Hypothalamus (tissue), 51 donors: Measurements from ENCODE around the gene USP24.
A peak's percentile ranks its signal among the peaks of the same experiment; 100 is the strongest.

Experiments
- DNase-seq, 51 donors: peaks; one replicate each; lab custom pipeline; 2025; lab: John Stamatoyannopoulos, UW

Gene USP24

DNA sequence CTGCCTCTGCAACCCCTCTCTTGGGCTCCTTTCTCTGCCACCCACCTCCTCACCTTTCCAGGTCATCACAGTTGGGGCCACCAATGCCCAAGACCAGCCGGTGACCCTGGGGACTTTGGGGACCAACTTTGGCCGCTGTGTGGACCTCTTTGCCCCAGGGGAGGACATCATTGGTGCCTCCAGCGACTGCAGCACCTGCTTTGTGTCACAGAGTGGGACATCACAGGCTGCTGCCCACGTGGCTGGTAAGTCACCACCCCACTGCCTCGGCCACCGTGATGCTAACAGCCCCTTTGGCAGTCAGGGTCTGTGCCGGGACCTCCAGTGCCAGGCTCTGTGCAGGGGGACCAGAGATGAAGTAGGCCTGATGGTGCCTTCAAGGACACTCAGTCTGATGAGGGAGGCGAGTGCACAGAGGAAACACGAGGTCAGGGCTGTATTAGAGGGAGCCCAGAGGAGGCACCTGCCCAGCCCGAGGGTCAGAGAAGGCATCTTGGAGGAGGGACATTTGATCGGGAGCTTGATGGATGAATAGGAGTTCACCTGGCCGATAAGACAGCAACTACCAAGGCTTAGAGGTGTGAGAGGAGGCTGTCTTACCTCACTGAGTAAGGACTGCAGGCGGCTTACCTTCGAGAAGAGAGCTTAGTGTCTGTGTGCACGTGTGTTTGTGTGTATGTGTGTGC lies 157.8 kb downstream of the USP24 start:
- DNase-seq: no peak

DNA sequence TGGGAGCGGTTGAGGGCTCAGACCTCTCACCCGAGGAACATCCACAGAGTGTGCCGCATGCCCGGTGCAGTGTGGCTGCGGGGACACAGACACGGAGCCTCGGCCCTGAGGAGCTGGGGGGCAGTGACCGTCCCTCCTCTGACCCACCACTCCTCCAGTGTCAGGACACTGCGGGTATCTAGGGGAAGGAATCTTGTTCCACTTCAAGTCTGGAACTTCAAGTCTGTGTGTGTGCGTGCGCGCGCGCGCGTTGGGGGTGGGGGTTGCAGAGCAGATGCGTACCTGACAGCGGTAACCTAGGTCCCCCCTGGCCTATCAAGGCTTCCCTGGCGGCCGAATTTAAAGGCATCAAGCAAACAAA lies 158.6 kb downstream of the USP24 start:
- no peak for DNase-seq

DNA sequence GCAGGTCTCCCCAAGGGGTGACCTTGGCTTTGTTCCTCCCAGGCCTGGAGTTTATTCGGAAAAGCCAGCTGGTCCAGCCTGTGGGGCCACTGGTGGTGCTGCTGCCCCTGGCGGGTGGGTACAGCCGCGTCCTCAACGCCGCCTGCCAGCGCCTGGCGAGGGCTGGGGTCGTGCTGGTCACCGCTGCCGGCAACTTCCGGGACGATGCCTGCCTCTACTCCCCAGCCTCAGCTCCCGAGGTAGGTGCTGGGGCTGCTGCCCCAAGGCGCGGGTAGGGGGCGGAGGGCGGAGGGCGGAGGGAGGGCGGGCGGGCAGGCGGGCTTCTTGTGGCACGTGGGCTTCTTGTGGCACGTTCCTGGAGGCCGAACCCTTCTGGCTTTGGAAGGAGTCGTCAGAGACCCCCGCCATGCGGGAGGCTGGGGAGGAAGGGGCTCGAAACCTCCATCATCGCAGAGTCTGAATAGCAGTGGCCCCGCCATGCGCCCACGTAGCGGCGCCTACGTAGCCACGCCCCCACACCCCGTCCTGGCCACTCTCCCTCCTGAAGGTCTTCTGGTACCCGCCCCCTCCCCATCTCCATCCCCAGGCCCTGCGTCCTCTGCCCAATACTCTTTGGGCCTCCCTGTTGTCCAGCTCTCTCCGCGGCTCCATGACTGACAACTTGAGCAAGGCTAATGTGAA lies 159.1 kb downstream of the USP24 start:
- no peak for DNase-seq

DNA sequence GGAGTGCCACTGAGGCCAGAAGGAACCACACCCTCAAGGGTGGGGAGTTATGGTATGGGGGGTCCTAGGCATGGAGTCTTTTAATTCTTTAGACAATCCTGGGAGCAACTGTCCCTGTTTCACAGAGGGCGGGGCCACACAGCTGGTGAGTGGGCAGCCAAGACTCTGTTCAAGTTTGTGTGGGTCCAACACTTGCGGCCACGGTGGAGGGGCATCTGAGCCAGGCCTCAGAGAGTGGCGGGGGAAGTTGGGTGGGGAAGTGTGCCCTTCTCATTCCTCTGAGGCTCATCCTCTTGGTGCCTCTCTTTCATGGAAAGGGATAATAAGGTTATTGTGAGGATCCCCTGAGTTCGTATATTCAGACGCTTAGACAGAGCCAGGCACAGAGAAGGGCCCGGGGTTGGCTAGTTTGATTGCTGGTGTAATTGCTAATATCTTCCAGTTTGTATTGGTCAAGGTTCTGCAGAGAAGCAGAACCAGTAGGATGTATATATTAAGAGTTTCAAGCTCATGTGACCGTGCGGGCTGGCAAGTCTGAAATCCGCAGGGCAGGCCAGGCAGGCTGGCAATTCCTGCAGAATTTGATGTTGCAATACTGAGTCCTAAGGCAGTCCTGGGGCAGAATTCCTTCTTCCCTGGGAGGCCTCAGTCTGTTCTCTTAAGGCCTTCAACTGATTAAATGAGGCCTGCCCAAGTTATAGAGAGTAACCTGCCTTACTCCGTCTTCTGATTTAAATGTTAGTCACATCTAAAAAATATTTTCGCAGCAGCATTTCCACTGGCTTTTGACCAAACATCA lies 159.9 kb downstream of the USP24 start:
- no peak for DNase-seq

DNA sequence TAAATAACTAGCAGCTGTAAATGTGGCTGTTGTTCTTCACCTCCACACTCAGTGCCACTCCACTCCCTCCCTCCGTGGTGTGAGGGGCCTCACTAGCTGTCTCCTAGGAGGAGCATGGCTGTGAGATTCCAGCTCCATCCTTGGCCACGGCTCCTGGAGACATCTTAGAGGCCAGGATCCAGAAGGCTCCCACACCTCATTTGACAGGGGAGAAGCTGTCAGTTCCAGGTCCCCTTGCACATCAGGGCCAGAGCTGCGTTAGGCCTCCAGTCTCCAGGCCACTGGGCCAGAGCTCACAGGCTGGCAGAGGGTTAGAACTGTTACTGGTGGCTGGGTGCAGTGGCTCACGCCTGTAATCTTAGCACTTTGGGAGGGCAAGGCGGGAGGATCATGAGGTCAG lies 160.8 kb downstream of the USP24 start:
- DNase-seq: no peak

DNA sequence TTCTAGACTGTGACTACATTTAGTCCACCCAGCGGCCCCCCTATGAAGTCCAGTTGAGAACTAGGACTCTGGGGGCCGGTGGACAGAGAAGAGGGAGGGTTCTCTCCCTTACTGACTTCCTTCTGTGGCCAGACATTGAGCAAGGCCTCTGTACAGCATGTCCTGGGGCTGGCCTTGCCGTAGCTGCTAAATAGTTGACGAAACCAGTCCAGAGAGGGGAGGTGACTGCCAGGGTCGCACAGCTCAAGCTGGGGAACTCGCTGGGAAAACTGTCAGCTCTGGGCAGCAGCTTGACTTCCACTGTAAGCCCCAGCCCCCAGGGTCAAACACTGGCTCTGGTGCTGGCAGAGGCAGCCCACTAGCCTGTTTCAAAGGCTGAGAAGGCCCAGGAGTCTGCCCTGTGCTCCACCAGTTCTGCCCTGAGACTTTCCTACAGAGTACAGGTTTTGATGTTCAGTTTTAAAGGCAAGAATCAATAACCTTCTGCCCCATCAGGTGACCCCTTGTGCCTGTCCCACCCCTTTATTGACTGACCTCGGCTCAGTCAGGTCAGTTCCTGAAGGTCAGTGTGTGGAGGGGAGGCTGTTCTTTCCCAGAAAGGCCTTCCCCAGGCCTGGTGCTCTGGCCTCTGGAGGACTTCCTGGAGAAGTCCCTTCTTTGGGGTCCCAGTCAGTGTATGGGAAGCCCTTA lies 161.8 kb downstream of the USP24 start:
- peak in 1 of 51 donors; percentile 26 for DNase-seq

DNA sequence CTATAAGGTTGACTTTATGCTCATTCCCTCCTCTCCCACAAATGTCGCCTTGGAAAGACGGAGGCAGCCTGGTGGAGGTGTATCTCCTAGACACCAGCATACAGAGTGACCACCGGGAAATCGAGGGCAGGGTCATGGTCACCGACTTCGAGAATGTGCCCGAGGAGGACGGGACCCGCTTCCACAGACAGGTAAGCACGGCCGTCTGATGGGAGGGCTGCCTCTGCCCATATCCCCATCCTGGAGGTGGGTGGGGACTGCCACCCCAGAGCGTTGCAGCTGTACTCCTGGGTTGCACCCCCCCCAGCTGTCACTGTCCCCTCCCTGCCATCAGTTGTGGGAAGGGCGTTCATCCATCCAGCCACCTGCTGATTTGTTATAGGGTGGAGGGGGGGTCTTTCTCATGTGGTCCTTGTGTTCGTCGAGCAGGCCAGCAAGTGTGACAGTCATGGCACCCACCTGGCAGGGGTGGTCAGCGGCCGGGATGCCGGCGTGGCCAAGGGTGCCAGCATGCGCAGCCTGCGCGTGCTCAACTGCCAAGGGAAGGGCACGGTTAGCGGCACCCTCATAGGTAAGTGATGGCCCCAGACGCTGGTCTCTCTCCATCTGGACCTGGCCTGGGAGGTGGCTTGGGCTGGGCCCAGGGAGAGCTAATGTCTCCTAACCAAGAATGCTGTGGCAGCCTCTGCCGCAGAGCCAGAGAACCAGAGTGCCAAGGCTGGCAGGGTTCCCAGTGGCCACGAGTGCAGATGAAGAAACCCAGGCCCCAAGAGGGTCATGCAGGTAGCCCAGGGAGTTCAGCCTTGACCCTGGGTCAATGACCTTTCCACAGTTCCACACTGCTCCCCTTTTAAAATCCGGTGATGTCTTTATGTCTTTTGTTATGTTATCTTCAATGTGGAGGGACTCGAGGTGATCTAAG lies 162.7 kb downstream of the USP24 start:
- DNase-seq: no peak

DNA sequence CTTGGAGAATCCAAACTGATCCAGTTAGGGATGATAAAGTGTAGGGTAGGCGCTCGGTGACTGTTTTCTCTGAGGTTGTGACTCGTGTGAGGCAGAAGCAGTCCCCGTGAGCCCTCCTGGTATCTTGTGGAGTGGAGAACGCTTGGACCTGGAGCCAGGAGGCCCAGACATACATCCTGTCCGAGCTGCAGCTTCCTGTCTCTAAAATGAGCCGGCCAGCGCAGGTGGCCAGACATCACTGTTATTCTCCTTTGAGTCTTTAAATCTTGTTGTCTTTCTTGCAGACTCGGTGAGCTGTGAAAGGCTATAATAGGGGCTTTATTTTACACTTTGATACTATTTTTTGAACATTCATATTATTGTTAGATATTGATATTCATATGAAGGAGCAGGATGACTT lies 163.5 kb downstream of the USP24 start:
- DNase-seq: no peak

DNA sequence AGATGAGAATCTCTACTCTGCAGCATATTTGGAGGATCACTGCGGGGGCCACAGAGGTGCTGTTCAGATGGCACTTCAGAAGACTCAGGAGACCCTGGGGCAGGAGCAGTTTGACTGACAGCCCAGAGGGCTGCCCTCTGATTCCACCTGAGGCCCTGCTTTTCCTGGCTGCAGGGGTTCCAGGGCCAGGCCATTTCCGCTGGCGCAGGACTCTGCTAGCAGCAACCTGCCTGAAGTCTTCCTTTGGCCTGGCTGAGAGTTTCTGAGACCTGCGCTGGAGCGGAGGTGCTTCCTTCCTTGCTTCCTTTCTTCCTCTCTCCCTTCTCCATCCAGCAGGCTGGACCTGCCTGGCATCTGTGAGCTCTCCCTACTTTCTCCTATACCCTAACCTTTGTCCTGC lies 164.0 kb downstream of the USP24 start:
- DNase-seq: no peak

DNA sequence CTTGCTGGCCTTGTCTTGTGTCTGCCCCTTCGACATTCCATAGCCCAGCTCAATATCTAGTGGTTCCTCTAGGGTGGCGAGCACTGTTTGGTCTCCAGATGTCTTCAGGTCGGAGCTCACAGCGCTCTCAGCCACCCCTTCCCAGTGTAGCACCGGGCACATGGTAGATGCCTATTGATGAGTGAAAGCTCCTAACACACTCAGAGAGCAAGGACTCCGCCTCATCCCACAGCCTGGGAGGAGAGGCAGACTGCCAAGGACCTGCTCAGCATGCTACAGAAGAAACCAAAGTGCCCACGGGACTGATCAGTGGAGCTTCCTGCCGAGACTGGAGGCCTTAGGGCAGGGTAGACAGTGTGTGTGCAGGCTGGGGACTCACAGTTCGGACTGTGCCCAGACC lies 164.9 kb downstream of the USP24 start:
- DNase-seq: peak in 7 of 51 donors; percentile 11 to 65 (median 24)

DNA sequence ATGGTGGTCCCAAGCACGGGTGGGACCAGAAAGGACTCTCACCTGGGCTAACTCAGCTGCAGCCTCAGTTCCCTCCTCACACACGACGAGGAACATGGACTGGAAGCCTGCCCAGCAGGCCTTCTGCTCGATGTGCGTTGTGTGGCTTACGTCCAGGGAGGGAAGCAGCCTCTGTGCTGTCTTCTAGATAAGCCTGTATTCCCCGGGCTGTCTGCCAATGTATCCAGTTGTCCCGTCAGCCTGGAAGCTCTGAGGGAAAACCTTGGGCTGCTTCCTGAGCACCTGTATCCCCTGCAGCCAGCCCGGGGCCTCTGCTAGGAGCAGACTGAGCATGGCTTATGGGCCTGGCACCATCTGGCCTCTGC lies 165.3 kb downstream of the USP24 start:
- no peak for DNase-seq

DNA sequence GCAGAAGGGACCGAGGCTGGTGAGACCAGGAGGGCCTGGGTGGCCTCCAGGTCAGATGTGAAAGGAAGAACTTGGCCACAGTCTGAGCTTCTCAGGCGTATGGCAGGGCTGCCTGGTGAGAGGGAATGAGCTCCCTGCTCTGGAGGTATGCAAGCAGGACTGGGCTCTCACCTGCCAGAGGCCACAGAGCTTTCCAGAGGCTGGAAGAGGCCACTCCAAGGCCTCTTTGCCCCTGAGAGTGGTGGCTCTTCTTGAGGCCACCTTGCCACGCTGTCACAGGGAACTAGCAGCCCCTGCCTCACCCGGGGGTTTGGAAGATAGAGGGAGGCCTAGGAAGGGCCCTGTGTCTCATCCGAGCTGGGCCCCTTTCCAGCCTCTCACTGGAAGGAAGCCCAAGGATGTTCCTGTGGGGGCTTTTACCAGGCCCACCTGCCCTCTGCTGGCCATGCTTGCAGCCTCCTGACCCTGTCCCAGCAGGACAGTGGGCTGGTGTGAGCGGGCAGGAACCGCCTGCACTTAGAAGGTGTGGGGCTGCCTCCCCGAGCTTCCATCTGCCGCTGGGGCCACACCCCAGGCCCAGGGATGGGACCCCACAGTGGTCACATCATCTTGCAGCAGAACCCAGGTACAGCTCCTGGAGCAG lies 165.8 kb downstream of the USP24 start:
- DNase-seq: no peak

DNA sequence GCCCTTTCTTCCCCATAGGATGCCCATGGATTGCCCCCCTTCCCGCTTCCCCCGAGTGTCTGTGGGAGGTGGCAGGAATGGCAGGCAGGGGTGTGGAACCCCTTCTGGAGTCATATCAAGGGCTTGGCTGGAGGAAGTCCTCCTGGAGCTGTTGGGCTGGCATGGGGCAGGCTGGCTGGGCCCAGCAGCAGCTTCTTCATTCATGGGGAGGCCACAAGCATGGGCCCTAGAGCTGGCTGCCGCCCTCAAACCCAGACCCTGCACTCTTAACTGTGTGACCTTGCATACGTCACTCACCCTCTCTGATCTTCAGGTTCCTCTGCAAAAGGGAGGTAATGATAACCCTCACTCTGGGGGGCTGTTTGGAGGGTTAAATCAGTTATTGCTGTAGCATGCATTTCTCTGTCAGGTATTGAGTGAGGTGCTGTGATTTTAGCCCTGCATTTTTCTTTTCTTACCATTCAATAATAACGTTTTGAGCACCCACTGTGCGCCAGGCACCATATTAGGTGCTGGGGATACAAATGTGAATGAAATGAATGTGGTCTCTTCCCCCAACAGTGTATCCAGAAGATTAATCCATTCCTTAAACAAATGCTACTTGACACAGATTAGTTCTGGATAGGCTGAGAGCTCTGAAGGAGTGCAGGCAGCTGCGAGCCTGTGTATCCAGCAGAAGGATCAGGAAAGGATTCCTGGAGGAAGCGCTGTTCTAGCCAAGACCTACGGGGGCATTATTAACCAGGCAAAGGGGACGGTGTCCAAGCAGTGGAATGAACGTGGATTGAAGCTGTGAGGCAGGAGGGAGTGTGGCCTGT lies 166.5 kb downstream of the USP24 start:
- no peak for DNase-seq

DNA sequence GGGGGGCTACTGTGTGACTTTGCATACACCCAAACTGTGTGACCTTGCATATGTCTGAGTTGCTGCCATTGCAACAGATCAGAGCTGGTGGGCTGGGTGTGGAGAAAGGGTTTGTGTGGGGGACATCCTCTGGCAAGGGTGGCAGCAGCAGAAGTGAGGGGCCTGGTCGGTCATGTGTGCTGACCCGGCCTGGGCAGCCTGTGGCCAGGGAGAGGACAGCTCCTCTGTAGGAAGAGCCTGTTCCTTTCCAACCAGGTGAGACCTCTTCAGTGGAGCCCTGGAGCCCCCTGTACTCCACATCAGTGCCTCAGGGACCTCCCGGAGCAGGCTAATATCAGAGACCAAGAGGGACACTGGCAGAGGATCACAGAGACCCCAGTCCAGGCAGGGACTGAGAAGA lies 167.6 kb downstream of the USP24 start:
- no peak for DNase-seq

DNA sequence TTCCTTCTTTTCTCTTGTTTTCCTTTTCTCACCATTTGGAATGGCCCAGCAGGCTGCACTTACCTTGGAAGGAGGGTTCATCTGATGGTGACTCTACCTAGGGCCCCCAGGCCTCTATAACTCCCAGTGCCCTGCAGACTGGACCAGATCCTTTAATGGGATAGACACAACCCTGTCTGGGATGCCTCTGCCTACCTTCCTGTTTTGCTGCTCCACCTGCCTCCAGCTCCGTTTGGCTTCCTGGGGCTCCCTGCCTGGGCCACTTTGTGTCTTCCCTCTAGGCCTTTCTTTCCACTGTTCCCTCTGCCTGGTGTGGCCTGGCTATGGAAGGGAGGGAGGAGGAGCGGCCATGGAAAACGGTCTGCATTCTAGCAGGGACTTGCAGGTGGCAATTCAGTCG lies 168.3 kb downstream of the USP24 start:
- no peak for DNase-seq

DNA sequence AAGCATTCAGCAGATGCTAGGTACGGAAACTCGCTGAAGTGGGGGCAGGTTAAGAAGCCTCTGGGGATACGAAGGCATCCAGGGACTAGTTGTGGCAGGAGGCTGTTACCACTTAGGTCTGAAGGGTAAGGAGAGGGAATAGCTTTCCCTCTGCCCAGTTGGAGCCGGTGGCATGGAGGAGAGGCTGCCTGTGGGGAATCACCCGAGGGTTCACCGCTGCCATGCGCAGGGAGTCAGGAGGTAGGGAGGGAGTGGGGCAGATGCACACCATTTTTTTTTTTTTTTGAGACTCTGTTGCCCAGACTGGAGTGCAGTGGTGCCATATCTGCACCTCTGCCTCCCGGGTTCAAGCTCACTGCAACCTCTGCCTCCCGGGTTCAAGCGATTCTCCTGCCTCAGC lies 169.7 kb downstream of the USP24 start:
- no peak for DNase-seq

DNA sequence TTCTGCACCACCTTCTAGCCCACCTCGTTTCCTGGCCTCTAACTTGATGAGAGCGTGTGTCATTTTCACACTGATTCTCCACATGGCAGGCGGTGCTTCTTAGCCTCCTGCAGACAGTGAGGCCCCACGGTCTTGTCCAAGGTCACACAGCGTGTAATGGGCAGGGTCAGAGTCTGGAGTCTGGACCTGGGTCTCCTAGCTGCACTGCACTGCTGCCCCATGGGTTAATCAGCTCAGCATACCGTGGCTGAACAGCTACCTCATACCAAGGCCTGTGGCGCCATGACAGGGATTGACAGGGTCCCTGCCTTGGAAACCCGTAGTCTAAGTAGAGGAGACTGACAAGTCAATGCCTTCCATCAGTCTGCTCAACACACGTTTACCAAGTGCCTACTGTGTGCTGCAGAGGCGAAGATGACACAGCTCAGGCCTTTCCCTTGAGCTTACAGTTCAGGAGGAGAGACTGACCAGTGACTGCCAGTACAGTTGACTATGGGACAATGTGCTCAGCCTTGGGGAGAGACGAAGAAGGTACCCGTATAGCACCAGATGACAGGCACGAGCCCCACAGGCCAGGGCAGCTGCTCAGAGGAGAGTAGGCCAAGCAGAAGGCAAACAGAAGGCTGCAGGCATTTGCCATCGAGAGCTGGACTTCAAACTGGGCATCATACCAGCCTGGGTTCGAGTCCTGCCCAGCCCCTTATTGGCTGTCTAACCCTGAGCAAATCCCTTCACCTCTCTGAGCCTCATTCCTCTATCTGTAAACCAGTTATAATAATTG lies 170.4 kb downstream of the USP24 start:
- no peak for DNase-seq

DNA sequence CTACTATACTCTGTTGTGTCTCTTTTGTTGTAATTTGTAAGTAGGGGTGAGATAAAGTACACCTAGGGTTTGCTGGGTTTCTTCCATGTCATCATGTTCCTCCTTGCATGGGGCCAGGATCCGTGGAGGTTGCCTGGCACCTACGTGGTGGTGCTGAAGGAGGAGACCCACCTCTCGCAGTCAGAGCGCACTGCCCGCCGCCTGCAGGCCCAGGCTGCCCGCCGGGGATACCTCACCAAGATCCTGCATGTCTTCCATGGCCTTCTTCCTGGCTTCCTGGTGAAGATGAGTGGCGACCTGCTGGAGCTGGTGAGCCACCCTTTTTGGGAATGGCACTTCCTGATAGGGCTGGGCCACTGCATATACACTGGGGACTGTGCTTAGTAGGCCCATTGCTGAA lies 171.4 kb downstream of the USP24 start:
- no peak for DNase-seq
